ENCODE results near the gene CPT1B.

GRCh38 chr22:50561401-50562358 is 16.5 kb downstream of the CPT1B start:
- TF ChIP-seq CTCF (IDR thresholded peaks at IDR 0.05) (no peak), EZH2 (IDR thresholded peaks at IDR 0.05; ENCODE audit: borderline replicate concordance, insufficient read depth, low read depth, low read length, poor library complexity, severe bottlenecking) (no peak)
